SK-N-MC (cell line): Measurements from ENCODE around the gene INPP5D.

Experiments used
- EZH2 ChIP-seq: fragments of 200-600 bp; sonication (generic); IDR thresholded peaks from one replicate; pipeline ENCODE4 v1.6.1; 2017; ENCODE audit warnings: antibody characterized with exemption
- POLR2AphosphoS5 ChIP-seq: IDR thresholded peaks from 2 replicates; pipeline ENCODE4 v1.6.1; 2012; ENCODE audit warnings: mild to moderate bottlenecking, low read depth, low read length, borderline replicate concordance

GRCh38 chr2:233248999-233249398, 188.9 kb downstream of the INPP5D start:
- TF ChIP-seq POLR2AphosphoS5 (no peak), EZH2 (no peak)
